ENCODE results near the gene ATP1A2. TPM values are rescaled to one million over a fixed set of nuclear protein-coding genes. Genes with fewer than 3 reads are reported as not detected.

The ATP1A2 gene
- total and polyA plus RNA-seq, 10 of the 15 experiments (the other 5 are each of a cell fraction or from before 2014, with no cell fraction given) = 0.15 TPM; not detected in 9

DNA sequence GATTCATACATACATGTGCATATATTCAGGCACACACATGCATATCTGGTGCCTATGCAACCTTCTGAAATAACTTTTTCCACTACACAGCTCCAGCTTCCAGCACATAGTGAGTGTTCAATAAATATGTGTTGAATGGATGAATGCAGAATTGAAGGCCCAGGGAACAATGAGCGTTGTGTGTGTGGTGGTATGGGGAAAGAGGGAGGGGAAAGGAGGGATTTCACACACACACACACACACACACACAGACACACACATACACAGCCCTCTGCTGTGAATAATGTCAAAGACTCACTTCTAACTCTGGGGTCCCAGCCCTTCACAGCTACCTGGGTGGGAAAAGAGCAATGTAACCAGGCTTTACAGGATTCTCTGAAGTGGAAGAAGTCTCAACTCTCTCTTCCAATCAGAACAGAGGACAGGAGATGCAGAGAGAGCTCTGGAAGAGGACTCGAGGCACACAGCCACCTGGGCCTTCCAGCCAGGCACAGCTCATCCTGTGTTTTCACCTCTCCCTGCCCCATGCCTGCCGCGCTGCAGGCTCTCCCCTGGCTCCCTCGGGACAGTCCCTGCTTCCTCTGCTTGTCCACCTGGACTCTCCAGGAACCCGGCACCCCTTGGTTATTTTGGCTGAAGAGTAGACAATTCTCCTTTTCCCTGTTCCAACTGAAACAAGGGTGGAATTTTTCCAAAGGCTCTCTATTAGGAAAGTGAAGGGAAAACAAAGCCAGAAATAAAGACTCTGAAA is 11.7 kb upstream of the ATP1A2 start:
- no peaks in the 10 kb centered on the region for H3K79me2 ChIP-seq (ENCODE audit: control insufficient read depth, insufficient read depth, low read length)
- ChIA-PET RAD21 (ENCODE audit: unreplicated experiment) (interaction anchor here (0.9 to 6.8 kb wide), 5 partner anchors 90 to 276 kb away, joined by 3 to 85 read pairs (median 4); no protein-coding TSS in a partner anchor), POLR2A (no interaction called here), SMC1A (ENCODE audit: uncharacterized antibody, unreplicated experiment) (interaction anchor here (0.5 to 4.9 kb wide), 14 partner anchors 19 to 274 kb away, joined by 3 to 57 read pairs (median 5); partner anchors contain the start of gene CASQ1), CTCF (interaction anchor here (0.6 to 11.6 kb wide), 20 partner anchors 7 to 458 kb away, joined by 3 to 189 read pairs (median 4); partner anchors contain the start of gene CASQ1)
- intact Hi-C loops (cut with micrococcal nuclease; ENCODE audit: unreplicated experiment) = no loop called here
- in situ Hi-C loops (cut with MboI) = no loop called here
- FAIRE-seq (no peak), ATAC-seq (no peak), DNase-seq (ENCODE audit: low read depth, low spot score) (no peak)
- H3K9ac ChIP-seq (ENCODE audit: control insufficient read depth, insufficient read depth, low read length) = no peak overlapping the region
- H3K4me3 ChIP-seq = no peak overlapping the region
- H3K4me1 ChIP-seq (ENCODE audit: control insufficient read depth, insufficient read depth, low read length) = peaks cover 8% of the 10 kb centered on the region
- no peak overlapping the region for H3K27ac ChIP-seq (ENCODE audit: control insufficient read depth, insufficient read depth)
- no peak overlapping the region for H2AFZ ChIP-seq (ENCODE audit: control insufficient read depth, low read depth, low read length)
- H4K20me1 ChIP-seq (ENCODE audit: control insufficient read depth, insufficient read depth) = no peaks in the 10 kb centered on the region
- H3K4me2 ChIP-seq (ENCODE audit: control insufficient read depth, insufficient read depth) = no peak overlapping the region
- no TSS peak for BruUV-seq (replicated peaks)
- H3K36me3 ChIP-seq (ENCODE audit: control insufficient read depth in 2 of 2, insufficient read depth in 2 of 2, low read length in 1 of 2) = no peaks in the 10 kb centered on the region; a peak in 1 of 4 replicates
- no peaks in the 10 kb centered on the region for H3K27me3 ChIP-seq (replicated peaks in 1 of 2; ENCODE audit: control insufficient read depth in 2 of 2, insufficient read depth in 2 of 2, low read length in 1 of 2)
- TF ChIP-seq, protein P1, sequence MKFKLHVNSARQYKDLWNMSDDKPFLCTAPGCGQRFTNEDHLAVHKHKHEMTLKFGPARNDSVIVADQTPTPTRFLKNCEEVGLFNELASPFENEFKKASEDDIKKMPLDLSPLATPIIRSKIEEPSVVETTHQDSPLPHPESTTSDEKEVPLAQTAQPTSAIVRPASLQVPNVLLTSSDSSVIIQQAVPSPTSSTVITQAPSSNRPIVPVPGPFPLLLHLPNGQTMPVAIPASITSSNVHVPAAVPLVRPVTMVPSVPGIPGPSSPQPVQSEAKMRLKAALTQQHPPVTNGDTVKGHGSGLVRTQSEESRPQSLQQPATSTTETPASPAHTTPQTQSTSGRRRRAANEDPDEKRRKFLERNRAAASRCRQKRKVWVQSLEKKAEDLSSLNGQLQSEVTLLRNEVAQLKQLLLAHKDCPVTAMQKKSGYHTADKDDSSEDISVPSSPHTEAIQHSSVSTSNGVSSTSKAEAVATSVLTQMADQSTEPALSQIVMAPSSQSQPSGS (IDR thresholded peaks at IDR 0.05; ENCODE audit: low read length) = no peak
- no peak for TF ChIP-seq RELA (IDR thresholded peaks at IDR 0.05; ENCODE audit: borderline replicate concordance, partially characterized antibody)
- TF ChIP-seq, protein P2, sequence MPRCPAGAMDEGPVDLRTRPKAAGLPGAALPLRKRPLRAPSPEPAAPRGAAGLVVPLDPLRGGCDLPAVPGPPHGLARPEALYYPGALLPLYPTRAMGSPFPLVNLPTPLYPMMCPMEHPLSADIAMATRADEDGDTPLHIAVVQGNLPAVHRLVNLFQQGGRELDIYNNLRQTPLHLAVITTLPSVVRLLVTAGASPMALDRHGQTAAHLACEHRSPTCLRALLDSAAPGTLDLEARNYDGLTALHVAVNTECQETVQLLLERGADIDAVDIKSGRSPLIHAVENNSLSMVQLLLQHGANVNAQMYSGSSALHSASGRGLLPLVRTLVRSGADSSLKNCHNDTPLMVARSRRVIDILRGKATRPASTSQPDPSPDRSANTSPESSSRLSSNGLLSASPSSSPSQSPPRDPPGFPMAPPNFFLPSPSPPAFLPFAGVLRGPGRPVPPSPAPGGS (IDR thresholded peaks at IDR 0.05; ENCODE audit: borderline replicate concordance, insufficient read depth, low read depth, low read length, poor library complexity, severe bottlenecking) = no peak
- TF ChIP-seq E2F8 (IDR thresholded peaks at IDR 0.05; ENCODE audit: low read depth, partially characterized antibody) = no peak
- no peak for TF ChIP-seq HDAC6 (IDR thresholded peaks at IDR 0.05; ENCODE audit: unreplicated experiment)
- TF ChIP-seq JUNB (IDR thresholded peaks at IDR 0.05) = no peak
- TF ChIP-seq, protein P3, sequence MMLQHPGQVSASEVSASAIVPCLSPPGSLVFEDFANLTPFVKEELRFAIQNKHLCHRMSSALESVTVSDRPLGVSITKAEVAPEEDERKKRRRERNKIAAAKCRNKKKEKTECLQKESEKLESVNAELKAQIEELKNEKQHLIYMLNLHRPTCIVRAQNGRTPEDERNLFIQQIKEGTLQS (IDR thresholded peaks at IDR 0.05; ENCODE audit: borderline replicate concordance, extremely low read depth, low read depth, low read length) = no peak
- TF ChIP-seq FOXM1 (IDR thresholded peaks at IDR 0.05; ENCODE audit: low read depth, low read length) = no peak
- no peaks in the 10 kb centered on the region for H3K9me3 ChIP-seq (replicated peaks; ENCODE audit: control insufficient read depth, insufficient read depth, low read length)
- WGBS (ENCODE audit: insufficient coverage, insufficient replicate concordance, low lambda C conversion rate, missing lambda C conversion rate) = 51% methylated on average over 6 of the region's 6 CpGs
